WERI-Rb-1 (cell line): ENCODE results near the gene MAP2K4.

Source experiments
- DNase-seq: peaks from one replicate; pipeline ENCODE4 v3.0.0-alpha.2; 2020
- H3K27ac ChIP-seq: fragments of 250-450 bp; sonication (Bioruptor Pico); 2 replicates; pipeline ENCODE4 v1.5.1; 2020; ENCODE audit warnings: mild to moderate bottlenecking, moderate library complexity
- H3K27me3 ChIP-seq: fragments of 250-450 bp; sonication (Bioruptor Pico); 2 replicates; pipeline ENCODE4 v1.5.1; 2021; ENCODE audit warnings: mild to moderate bottlenecking, low read depth, moderate library complexity; ENCODE audit not compliant: insufficient read depth, severe bottlenecking
- H3K36me3 ChIP-seq: fragments of 250-450 bp; sonication (Bioruptor Pico); 2 replicates; pipeline ENCODE4 v1.5.1; 2020; ENCODE audit warnings: mild to moderate bottlenecking, moderate library complexity
- H3K4me3 ChIP-seq: 2 replicates; pipeline ENCODE4 v1.5.1; 2011; ENCODE audit warnings: low read depth, mild to moderate bottlenecking, control low read depth, low read length
- H3K9me3 ChIP-seq: fragments of 250-450 bp; sonication (Bioruptor Pico); 2 replicates; pipeline ENCODE4 v1.5.1; 2021; ENCODE audit warnings: mild to moderate bottlenecking, moderate library complexity; ENCODE audit not compliant: severe bottlenecking
- CTCF ChIP-seq: IDR thresholded peaks from 2 replicates; pipeline ENCODE4 v1.5.1; 2011; ENCODE audit warnings: low read depth, mild to moderate bottlenecking, control low read depth, inconsistent platforms, low read length

Gene MAP2K4

GRCh38 chr17:12067485-12067884 is 46.8 kb downstream of the MAP2K4 start:
- H3K4me3 ChIP-seq: no peak overlapping the region
- no peaks in the 10 kb centered on the region for H3K9me3 ChIP-seq
- no peaks in the 10 kb centered on the region for H3K27me3 ChIP-seq
- DNase-seq: no peak
- peaks cover 4% of the 10 kb centered on the region; the same call in 1 of the 2 replicates for H3K36me3 ChIP-seq
- TF ChIP-seq CTCF: no peak
- no peak overlapping the region for H3K27ac ChIP-seq

- H3K4me3 ChIP-seq: no peak overlapping the region
- no peaks in the 10 kb centered on the region for H3K9me3 ChIP-seq
- H3K36me3 ChIP-seq: no peaks in the 10 kb centered on the region; the same call in 1 of the 2 replicates
- DNase-seq: no peak
- no peak overlapping the region for H3K27ac ChIP-seq
- no peak for TF ChIP-seq CTCF
- H3K27me3 ChIP-seq: no peaks in the 10 kb centered on the region
Measured at GRCh38 chr17:12068946-12069345, 48.3 kb downstream of the MAP2K4 start.

GRCh38 chr17:12070561-12070960 is 49.9 kb downstream of the MAP2K4 start:
- Histone ChIP-seq H3K4me3 (no peak overlapping the region), H3K27me3 (no peaks in the 10 kb centered on the region), H3K36me3 (peaks cover 4% of the 10 kb centered on the region; the same call in 1 of the 2 replicates), H3K9me3 (no peaks in the 10 kb centered on the region), H3K27ac (no peak overlapping the region)
- no peak for TF ChIP-seq CTCF
- no peak for DNase-seq

DNA sequence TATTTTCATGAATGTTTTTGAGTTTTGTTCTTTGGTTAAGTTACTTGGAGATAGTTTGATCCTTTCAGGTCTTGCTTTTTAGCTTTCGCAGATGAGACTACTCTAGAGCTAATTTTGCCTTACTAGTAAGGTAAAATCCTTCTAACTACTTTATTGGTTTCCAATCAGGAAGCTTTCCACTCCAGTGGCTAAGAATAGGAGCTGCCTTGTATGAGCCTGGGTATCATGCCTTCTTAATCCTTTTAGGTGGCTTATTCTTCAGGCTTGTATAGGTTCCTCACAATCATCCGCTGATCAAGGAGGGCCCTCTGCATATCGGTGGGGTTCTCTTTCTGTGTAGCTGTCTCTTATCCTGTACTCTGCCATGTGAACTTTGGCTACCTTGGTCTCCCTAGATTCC is 53.7 kb downstream of the MAP2K4 start:
- no peak overlapping the region for H3K27ac ChIP-seq
- no peak for TF ChIP-seq CTCF
- H3K36me3 ChIP-seq: peaks cover 4% of the 10 kb centered on the region
- no peak for DNase-seq
- no peaks in the 10 kb centered on the region for H3K27me3 ChIP-seq
- no peaks in the 10 kb centered on the region for H3K9me3 ChIP-seq
- no peak overlapping the region for H3K4me3 ChIP-seq

- peaks cover 4% of the 10 kb centered on the region for H3K36me3 ChIP-seq
- H3K4me3 ChIP-seq: no peak overlapping the region
- TF ChIP-seq CTCF: no peak
- no peak overlapping the region for H3K27ac ChIP-seq
- no peak for DNase-seq
- no peaks in the 10 kb centered on the region for H3K27me3 ChIP-seq
- no peaks in the 10 kb centered on the region for H3K9me3 ChIP-seq
Measured at GRCh38 chr17:12077773-12078172, 57.1 kb downstream of the MAP2K4 start.

DNA sequence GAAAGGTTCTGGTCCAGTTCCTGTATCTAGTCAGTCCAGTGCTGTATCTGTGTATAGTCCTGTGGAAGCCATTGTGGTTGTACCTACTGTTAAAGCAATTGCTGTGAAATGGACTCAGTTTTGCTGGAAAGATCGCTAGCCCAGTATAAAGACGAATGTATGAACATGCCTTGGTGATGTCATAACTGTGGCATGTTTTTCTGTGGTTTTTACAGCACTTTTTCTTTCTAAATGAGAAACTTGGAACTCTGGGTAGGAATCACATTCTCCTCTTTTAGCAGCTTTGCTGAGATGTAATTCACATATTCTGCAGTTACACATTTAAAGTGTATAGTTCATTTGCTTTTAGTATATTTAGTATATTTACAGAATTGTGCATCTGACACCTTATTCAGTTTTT is 58.1 kb downstream of the MAP2K4 start:
- H3K4me3 ChIP-seq: no peak overlapping the region
- no peak for DNase-seq
- no peaks in the 10 kb centered on the region for H3K27me3 ChIP-seq
- H3K36me3 ChIP-seq: peaks cover 4% of the 10 kb centered on the region
- TF ChIP-seq CTCF: no peak
- H3K27ac ChIP-seq: no peak overlapping the region
- H3K9me3 ChIP-seq: no peaks in the 10 kb centered on the region
